ENCODE results near the gene CAPZA1. TPM values are rescaled to one million over a fixed set of nuclear protein-coding genes. Genes with fewer than 3 reads are reported as not detected.
A peak's percentile ranks its signal among the peaks of the same experiment; 100 is the strongest.

CAPZA1 gene
- total RNA-seq, 5 donors from 2014 or later (not counting 1 experiment from before 2014, with no cell fraction given), result 115 to 189 (median 138) TPM

DNA sequence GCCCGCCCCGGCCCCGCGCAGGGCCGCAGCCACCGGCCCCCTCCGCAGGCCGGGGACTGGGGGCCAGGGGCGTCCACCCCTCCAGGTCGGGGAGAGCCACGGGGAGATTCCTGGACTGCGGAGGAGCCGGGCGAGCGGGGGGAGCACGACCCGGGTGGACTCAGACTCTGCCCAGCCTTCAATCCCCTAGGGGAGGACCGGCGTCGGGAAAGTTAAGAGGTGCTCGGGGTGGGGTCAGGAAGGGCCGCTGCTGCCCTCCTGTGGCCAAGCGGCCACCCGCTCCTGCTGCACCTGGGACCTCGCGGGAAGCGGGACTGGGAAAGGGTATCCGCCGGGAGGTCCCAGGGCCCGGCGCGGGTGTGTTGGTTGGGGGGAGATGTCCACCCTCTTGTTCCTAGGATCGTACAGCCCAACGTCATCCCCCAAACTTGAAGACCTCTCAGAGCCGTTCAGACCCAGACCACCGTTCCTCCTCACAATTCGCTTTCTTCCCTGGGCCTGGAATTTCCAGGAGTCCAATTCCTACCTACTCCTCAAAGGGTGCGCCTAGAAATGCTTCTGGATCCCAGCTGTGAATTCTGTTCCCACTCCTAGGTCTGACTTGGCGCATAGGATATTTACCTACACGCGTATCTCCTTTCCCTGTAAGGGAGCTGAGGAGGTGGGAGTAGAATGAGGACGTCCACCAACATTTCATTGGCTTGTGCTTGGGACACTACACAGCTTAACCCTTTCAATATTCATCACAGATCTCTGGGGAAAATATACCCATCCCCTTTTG is 87.8 kb downstream of the CAPZA1 start:
- ChIA-PET CTCF (interaction anchor here (0.6 to 1.9 kb wide), 11 partner anchors 9 to 365 kb away, joined by 3 to 7 read pairs (median 3); partner anchors contain the start of genes LRIG2 (in 1 of the 2), MOV10 (in 1 of the 2) and ST7L (in 1 of the 2)), POLR2A (no interaction called here)
- Histone ChIP-seq H3K36me3 (ENCODE audit: control insufficient read depth in 2 of 2, extremely low read depth in 1 of 2, insufficient read depth in 1 of 2, low read length in 1 of 2) (no peaks in the 10 kb centered on the region), H3K27me3 (replicated peaks in 1 of 2; ENCODE audit: control insufficient read depth in 2 of 2, extremely low read depth in 1 of 2, insufficient read depth in 2 of 2, low read length in 1 of 2) (peaks cover 0 to 13% of the 10 kb centered on the region in 2 experiments), H3K27ac (ENCODE audit: low read length) (no peak overlapping the region), H3K9me3 (no peaks in the 10 kb centered on the region), H3K4me1 (ENCODE audit: control insufficient read depth in 1 of 2, extremely low read depth in 1 of 2, insufficient read depth in 2 of 2, low read length in 2 of 2) (peaks cover 11 to 42% of the 10 kb centered on the region in 2 experiments), H3K4me3 (ENCODE audit: control insufficient read depth in 1 of 2, extremely low read depth in 1 of 2, low read length in 1 of 2) (peak overlapping the region; percentile 57 to 58)
- ATAC-seq (replicated peaks in 1 of 4), result peak; percentile 64 to 68 (median 66)
- no peaks in the 10 kb centered on the region for H3K9me3 Mint-ChIP-seq
- DNase-seq, result peak in 25 of 35 experiments; percentile 25 to 75 (median 38)
- H3K27ac Mint-ChIP-seq, result peak overlapping the region in 1 of 2 donors; percentile 42
- peak overlapping the region; percentile 70 to 87 (median 84) for H3K4me3 Mint-ChIP-seq
- no peaks in the 10 kb centered on the region for H3K36me3 Mint-ChIP-seq
- H3K4me1 Mint-ChIP-seq, result peaks cover 31 to 44% (median 32%) of the 10 kb centered on the region in 3 donors
- WGBS (ENCODE audit: insufficient coverage), result 12% methylated on average over 15 of the region's 42 CpGs
- no peaks in the 10 kb centered on the region for H3K27me3 Mint-ChIP-seq

DNA sequence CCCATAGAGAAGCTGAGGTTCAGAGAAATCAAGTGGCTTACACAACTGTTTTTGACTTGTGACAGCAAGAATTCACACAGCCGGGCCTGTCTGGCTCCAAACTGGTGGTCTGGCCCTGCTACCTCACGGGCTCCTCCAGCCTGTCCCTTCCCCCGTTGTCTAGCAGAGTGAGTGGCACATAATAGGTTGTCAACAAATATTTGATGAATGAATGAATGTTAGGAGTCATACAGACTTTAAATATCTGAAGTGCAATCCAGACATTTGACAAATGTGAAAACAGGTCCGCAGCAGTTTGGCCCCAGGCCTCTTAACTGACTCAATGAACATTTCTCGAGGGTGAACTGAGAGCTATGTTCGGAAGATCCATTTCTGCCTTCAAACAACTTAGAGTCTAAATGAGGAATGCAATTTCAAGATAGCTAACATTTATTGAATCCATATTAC is 88.4 kb downstream of the CAPZA1 start:
- 78% methylated on average over 4 of the region's 6 CpGs for WGBS (ENCODE audit: insufficient coverage)
- Histone ChIP-seq H3K27me3 (replicated peaks in 1 of 2; ENCODE audit: control insufficient read depth in 2 of 2, extremely low read depth in 1 of 2, insufficient read depth in 2 of 2, low read length in 1 of 2) (peaks cover 0 to 16% of the 10 kb centered on the region in 2 experiments), H3K36me3 (ENCODE audit: control insufficient read depth in 2 of 2, extremely low read depth in 1 of 2, insufficient read depth in 1 of 2, low read length in 1 of 2) (no peaks in the 10 kb centered on the region), H3K9me3 (no peaks in the 10 kb centered on the region), H3K4me3 (ENCODE audit: control insufficient read depth in 1 of 2, extremely low read depth in 1 of 2, low read length in 1 of 2) (no peak overlapping the region), H3K4me1 (ENCODE audit: control insufficient read depth in 1 of 2, extremely low read depth in 1 of 2, insufficient read depth in 2 of 2, low read length in 2 of 2) (peaks cover 11 to 40% of the 10 kb centered on the region in 2 experiments), H3K27ac (ENCODE audit: low read length) (no peak overlapping the region)
- POLR2A ChIA-PET, result no interaction called here
- Mint-ChIP-seq H3K4me1 (peaks cover 27 to 39% (median 28%) of the 10 kb centered on the region in 3 donors), H3K9me3 (no peaks in the 10 kb centered on the region), H3K27me3 (no peaks in the 10 kb centered on the region), H3K36me3 (no peaks in the 10 kb centered on the region), H3K27ac (peak overlapping the region in 1 of 2 donors; percentile 21), H3K4me3 (peak overlapping the region; percentile 70 to 87 (median 84))
- CTCF ChIA-PET, result interaction anchor here (0.6 to 1.9 kb wide), 12 partner anchors 8 to 365 kb away, joined by 3 to 7 read pairs (median 3); partner anchors contain the start of genes LRIG2 (in 1 of the 2), MOV10 (in 1 of the 2) and ST7L (in 1 of the 2)
- DNase-seq, result no peak
- no peak for ATAC-seq (replicated peaks in 1 of 4)

DNA sequence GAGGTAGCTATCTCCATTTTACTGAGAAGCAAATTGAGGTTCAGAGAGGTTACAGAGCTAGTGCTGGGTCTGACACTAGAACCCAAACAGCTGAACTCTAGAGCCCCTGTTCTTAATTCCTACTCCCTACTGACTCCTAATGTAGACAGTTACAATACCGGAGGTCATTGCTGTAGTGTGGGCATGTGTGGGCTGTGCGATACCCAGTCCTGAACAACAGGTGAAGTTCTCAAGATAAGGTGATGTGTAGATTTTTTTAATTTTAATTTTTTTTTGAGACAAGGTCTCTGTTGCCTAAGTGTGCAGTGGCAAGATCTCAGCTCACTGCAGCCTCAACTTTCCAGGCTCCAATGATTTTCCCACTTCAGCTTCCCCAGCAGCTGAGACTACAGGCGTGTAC is 88.9 kb downstream of the CAPZA1 start:
- no peak overlapping the region for H3K27ac Mint-ChIP-seq
- WGBS (ENCODE audit: insufficient coverage), result no CpG with 5 or more reads among the region's 3 CpGs
- Histone ChIP-seq H3K36me3 (ENCODE audit: control insufficient read depth in 2 of 2, extremely low read depth in 1 of 2, insufficient read depth in 1 of 2, low read length in 1 of 2) (no peaks in the 10 kb centered on the region), H3K9me3 (no peaks in the 10 kb centered on the region), H3K27ac (ENCODE audit: low read length) (no peak overlapping the region), H3K27me3 (replicated peaks in 1 of 2; ENCODE audit: control insufficient read depth in 2 of 2, extremely low read depth in 1 of 2, insufficient read depth in 2 of 2, low read length in 1 of 2) (peaks cover 0 to 19% of the 10 kb centered on the region in 2 experiments), H3K4me3 (ENCODE audit: control insufficient read depth in 1 of 2, extremely low read depth in 1 of 2, low read length in 1 of 2) (no peak overlapping the region), H3K4me1 (ENCODE audit: control insufficient read depth in 1 of 2, extremely low read depth in 1 of 2, insufficient read depth in 2 of 2, low read length in 2 of 2) (peaks cover 11 to 39% of the 10 kb centered on the region in 2 experiments)
- H3K27me3 Mint-ChIP-seq, result no peaks in the 10 kb centered on the region
- H3K9me3 Mint-ChIP-seq, result no peaks in the 10 kb centered on the region
- H3K4me1 Mint-ChIP-seq, result peaks cover 27 to 36% (median 28%) of the 10 kb centered on the region in 3 donors
- DNase-seq, result no peak
- ATAC-seq (replicated peaks in 1 of 4), result no peak
- POLR2A ChIA-PET, result no interaction called here
- CTCF ChIA-PET, result interaction anchor here (0.6 to 1.9 kb wide), 10 partner anchors 8 to 1226 kb away, joined by 3 to 7 read pairs (median 3); partner anchors contain the start of genes LRIG2 (in 1 of the 2) and MOV10 (in 1 of the 2)
- H3K36me3 Mint-ChIP-seq, result no peaks in the 10 kb centered on the region
- H3K4me3 Mint-ChIP-seq, result peak overlapping the region; percentile 70 to 87 (median 84)

DNA sequence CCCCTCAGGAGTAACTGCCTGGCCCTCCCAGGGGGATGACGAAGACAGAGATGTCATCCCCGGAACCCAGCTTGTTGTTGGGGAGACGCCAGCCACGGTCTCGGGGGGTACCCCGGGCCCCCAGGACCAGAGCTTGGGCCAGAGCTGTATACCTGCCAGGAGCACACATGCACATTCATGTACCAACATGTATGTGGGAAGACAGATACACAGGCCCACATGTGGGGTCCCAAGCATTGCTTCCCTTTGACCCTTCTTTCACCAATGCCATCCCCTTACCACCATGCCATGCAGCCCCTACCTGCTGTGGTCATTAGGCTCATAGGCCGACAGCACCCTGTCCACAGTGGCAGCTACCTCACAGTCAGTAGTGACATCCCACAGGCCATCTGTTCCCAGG is 90.5 kb downstream of the CAPZA1 start:
- peaks cover 3 to 4% of the 10 kb centered on the region in 2 donors for H3K27me3 Mint-ChIP-seq
- peaks cover 0 to 32% of the 10 kb centered on the region in 2 experiments for H3K27me3 ChIP-seq (replicated peaks in 1 of 2; ENCODE audit: control insufficient read depth in 2 of 2, extremely low read depth in 1 of 2, insufficient read depth in 2 of 2, low read length in 1 of 2)
- DNase-seq (no peak), ATAC-seq (replicated peaks in 1 of 4) (no peak)
- H3K36me3 ChIP-seq (ENCODE audit: control insufficient read depth in 2 of 2, extremely low read depth in 1 of 2, insufficient read depth in 1 of 2, low read length in 1 of 2), result no peaks in the 10 kb centered on the region
- no peaks in the 10 kb centered on the region for H3K9me3 Mint-ChIP-seq
- H3K27ac Mint-ChIP-seq, result no peak overlapping the region
- H3K36me3 Mint-ChIP-seq, result no peaks in the 10 kb centered on the region
- H3K4me1 ChIP-seq (ENCODE audit: control insufficient read depth in 1 of 2, extremely low read depth in 1 of 2, insufficient read depth in 2 of 2, low read length in 2 of 2), result peaks cover 5 to 33% of the 10 kb centered on the region in 2 experiments
- peaks cover 23 to 33% (median 28%) of the 10 kb centered on the region in 3 donors for H3K4me1 Mint-ChIP-seq
- WGBS (ENCODE audit: insufficient coverage), result 82% methylated on average over 6 of the region's 7 CpGs
- H3K4me3 Mint-ChIP-seq, result no peak overlapping the region
- ChIA-PET CTCF (interaction anchor here (1.1 to 1.2 kb wide), 2 partner anchors 9 to 10 kb away, joined by 3 to 4 read pairs; a partner anchor contains a TSS), POLR2A (no interaction called here)
- no peak overlapping the region for H3K27ac ChIP-seq (ENCODE audit: low read length)
- H3K9me3 ChIP-seq, result no peaks in the 10 kb centered on the region
- H3K4me3 ChIP-seq (ENCODE audit: control insufficient read depth in 1 of 2, extremely low read depth in 1 of 2, low read length in 1 of 2), result no peak overlapping the region

DNA sequence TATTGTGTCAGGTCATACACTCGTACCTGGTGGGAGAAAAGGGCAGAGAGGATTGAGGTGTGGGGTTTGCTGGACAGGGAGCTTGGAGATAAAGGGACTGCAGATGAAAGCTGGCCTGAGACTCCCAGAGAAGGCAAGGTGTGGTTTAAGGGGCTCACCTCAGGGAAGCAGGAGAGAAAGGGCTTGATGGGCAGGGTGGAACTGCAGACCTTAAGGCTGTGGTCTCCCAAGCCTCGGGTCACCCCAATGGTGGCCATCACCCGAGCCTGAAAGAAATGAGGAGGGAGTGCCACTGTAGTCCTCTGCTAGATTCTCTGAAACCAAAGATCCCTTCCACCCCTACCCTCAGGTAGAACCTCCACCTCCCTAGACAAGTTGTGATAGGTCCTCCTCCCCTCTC is 91.0 kb downstream of the CAPZA1 start:
- ChIA-PET POLR2A (no interaction called here), CTCF (interaction anchor here in 1 of 2 donors (1.1 kb wide), 1 partner anchor 9 kb away, joined by 4 read pairs; no protein-coding TSS in a partner anchor)
- H3K9me3 Mint-ChIP-seq, result no peaks in the 10 kb centered on the region
- no peak overlapping the region for H3K27ac Mint-ChIP-seq
- H3K4me1 Mint-ChIP-seq, result peaks cover 20 to 31% (median 26%) of the 10 kb centered on the region in 3 donors
- H3K36me3 Mint-ChIP-seq, result no peaks in the 10 kb centered on the region
- Histone ChIP-seq H3K27me3 (replicated peaks in 1 of 2; ENCODE audit: control insufficient read depth in 2 of 2, extremely low read depth in 1 of 2, insufficient read depth in 2 of 2, low read length in 1 of 2) (peaks cover 0 to 32% of the 10 kb centered on the region in 2 experiments), H3K27ac (ENCODE audit: low read length) (no peak overlapping the region), H3K36me3 (ENCODE audit: control insufficient read depth in 2 of 2, extremely low read depth in 1 of 2, insufficient read depth in 1 of 2, low read length in 1 of 2) (no peaks in the 10 kb centered on the region), H3K4me1 (ENCODE audit: control insufficient read depth in 1 of 2, extremely low read depth in 1 of 2, insufficient read depth in 2 of 2, low read length in 2 of 2) (peaks cover 2 to 31% of the 10 kb centered on the region in 2 experiments), H3K9me3 (no peaks in the 10 kb centered on the region), H3K4me3 (ENCODE audit: control insufficient read depth in 1 of 2, extremely low read depth in 1 of 2, low read length in 1 of 2) (no peak overlapping the region)
- WGBS (ENCODE audit: insufficient coverage), result 88% methylated on average over 1 of the region's 3 CpGs
- DNase-seq, result no peak
- H3K27me3 Mint-ChIP-seq, result peaks cover 3 to 4% of the 10 kb centered on the region in 2 donors
- ATAC-seq (replicated peaks in 1 of 4), result no peak
- H3K4me3 Mint-ChIP-seq, result no peak overlapping the region

DNA sequence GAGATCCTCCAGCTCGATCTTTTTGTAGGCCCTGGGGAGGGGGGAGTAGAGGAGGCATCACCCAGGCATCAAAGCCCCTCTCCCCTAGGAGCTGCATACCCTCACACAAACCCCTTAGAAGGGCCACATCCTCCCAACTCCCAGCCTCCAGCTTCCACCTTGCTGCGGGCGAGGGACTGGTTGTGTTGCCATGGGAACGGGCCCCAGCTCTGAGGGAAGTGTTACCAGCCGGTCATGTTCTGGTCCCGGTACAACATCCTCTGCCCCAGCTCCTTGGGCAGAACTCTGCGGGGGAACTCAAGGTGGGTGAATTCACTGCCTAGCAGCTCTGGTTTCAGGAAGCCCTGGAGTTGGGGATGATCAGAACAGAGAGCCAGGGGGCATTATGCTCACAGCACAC is 91.4 kb downstream of the CAPZA1 start:
- CTCF ChIA-PET, result interaction anchor here in 1 of 2 donors (1.1 kb wide), 1 partner anchor 9 kb away, joined by 4 read pairs; no protein-coding TSS in a partner anchor
- peaks cover 3 to 4% of the 10 kb centered on the region in 2 donors for H3K27me3 Mint-ChIP-seq
- POLR2A ChIA-PET, result no interaction called here

More for the DNA sequence above, 91.4 kb downstream of the CAPZA1 start:
- Histone ChIP-seq H3K9me3 (no peaks in the 10 kb centered on the region), H3K36me3 (ENCODE audit: control insufficient read depth in 2 of 2, extremely low read depth in 1 of 2, insufficient read depth in 1 of 2, low read length in 1 of 2) (no peaks in the 10 kb centered on the region), H3K4me3 (ENCODE audit: control insufficient read depth in 1 of 2, extremely low read depth in 1 of 2, low read length in 1 of 2) (no peak overlapping the region), H3K27me3 (replicated peaks in 1 of 2; ENCODE audit: control insufficient read depth in 2 of 2, extremely low read depth in 1 of 2, insufficient read depth in 2 of 2, low read length in 1 of 2) (peaks cover 0 to 32% of the 10 kb centered on the region in 2 experiments), H3K27ac (ENCODE audit: low read length) (no peak overlapping the region), H3K4me1 (ENCODE audit: control insufficient read depth in 1 of 2, extremely low read depth in 1 of 2, insufficient read depth in 2 of 2, low read length in 2 of 2) (peaks cover 4 to 31% of the 10 kb centered on the region in 2 experiments)
- 71% methylated on average over 6 of the region's 7 CpGs for WGBS (ENCODE audit: insufficient coverage)
- no peak for ATAC-seq (replicated peaks in 1 of 4)
- no peaks in the 10 kb centered on the region for H3K36me3 Mint-ChIP-seq
- no peaks in the 10 kb centered on the region for H3K9me3 Mint-ChIP-seq
- H3K27ac Mint-ChIP-seq, result no peak overlapping the region
- no peak for DNase-seq
- no peak overlapping the region for H3K4me3 Mint-ChIP-seq
- peaks cover 20 to 31% (median 25%) of the 10 kb centered on the region in 3 donors for H3K4me1 Mint-ChIP-seq

Data from T-cell (primary cell).